Measurements from ENCODE around the gene PRKCQ.

PRKCQ gene

GRCh38 chr10:6579904-6580278 lies at the start of gene PRKCQ:
TSS of gene PRKCQ (minus strand) at chr10:6580276. CDS start at chr10:6515135, 65,141 bp downstream.
- no peak within 1 kb of the TSS for H3K9ac ChIP-seq (ENCODE audit: low read length)
- H3K36me3 ChIP-seq (ENCODE audit: insufficient read depth, low read length): no peaks in the 10 kb centered on the region
- H3K4me3 ChIP-seq (ENCODE audit: low read depth in 1 of 2, low read length in 2 of 2): peak within 1 kb of the TSS; percentile 38 to 63
- no peaks in the 10 kb centered on the region for H3K4me1 ChIP-seq (ENCODE audit: insufficient read depth, low read length)
- H3K27me3 ChIP-seq (ENCODE audit: control insufficient read depth in 1 of 2, insufficient read depth in 2 of 2, low read length in 2 of 2): peaks cover 4 to 16% of the 10 kb centered on the region in 2 donors
- H3K9me3 ChIP-seq (ENCODE audit: low read length): no peaks in the 10 kb centered on the region
- H3K27ac ChIP-seq (ENCODE audit: low read depth, low read length): no peak within 1 kb of the TSS

DNA sequence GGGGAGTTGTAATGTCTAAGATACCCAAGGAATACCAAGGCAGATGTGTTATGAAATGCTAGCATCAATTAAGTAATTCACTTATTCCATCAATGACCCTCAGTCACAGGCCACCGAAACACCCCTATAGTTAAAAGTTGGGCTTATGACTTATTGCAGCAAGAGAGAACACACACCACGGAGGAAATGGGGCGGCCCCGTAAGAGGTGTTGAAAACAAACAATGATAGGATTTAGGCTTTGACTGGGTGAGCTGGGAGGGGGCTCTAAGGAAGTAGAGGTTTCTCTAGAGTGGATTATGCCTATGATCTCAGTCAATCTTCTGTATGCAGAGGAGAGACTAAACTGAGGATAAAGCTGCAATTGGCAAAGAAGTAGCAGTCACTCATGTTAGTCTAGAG lies 45.4 kb upstream of the PRKCQ start:
- no peaks in the 10 kb centered on the region for H3K27me3 ChIP-seq (ENCODE audit: control insufficient read depth in 1 of 2, insufficient read depth in 2 of 2, low read length in 2 of 2)
- no peaks in the 10 kb centered on the region for H3K9me3 ChIP-seq (ENCODE audit: low read length)
- H3K9ac ChIP-seq (ENCODE audit: low read length): no peak overlapping the region
- H3K36me3 ChIP-seq (ENCODE audit: insufficient read depth, low read length): no peaks in the 10 kb centered on the region
- no peak overlapping the region for H3K4me3 ChIP-seq (ENCODE audit: low read depth in 1 of 2, low read length in 2 of 2)
- H3K27ac ChIP-seq (ENCODE audit: low read depth, low read length): no peak overlapping the region
- H3K4me1 ChIP-seq (ENCODE audit: insufficient read depth, low read length): no peaks in the 10 kb centered on the region

DNA sequence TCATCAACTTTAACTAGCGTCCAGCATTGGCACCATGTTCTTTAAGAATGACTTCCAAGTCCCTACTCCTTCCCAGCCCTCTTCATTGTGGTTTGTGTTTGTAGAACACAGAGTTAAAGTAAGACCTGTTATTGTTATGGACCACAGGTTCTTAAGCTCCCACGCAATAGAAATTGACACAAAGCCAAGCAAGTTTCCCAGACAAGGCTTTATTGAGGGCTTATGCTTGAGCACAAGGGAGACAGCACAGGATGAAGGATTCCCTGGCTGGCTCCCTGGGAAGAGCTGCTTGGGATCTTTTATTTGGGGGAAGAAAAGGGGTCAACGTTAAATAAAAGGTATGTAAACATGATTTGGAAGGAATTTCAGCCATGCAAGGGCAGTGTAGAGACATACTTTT lies 44.3 kb upstream of the PRKCQ start:
- no peaks in the 10 kb centered on the region for H3K27me3 ChIP-seq (ENCODE audit: control insufficient read depth in 1 of 2, insufficient read depth in 2 of 2, low read length in 2 of 2)
- H3K4me3 ChIP-seq (ENCODE audit: low read depth in 1 of 2, low read length in 2 of 2): no peak overlapping the region
- H3K27ac ChIP-seq (ENCODE audit: low read depth, low read length): no peak overlapping the region
- no peaks in the 10 kb centered on the region for H3K4me1 ChIP-seq (ENCODE audit: insufficient read depth, low read length)
- H3K9ac ChIP-seq (ENCODE audit: low read length): no peak overlapping the region
- H3K36me3 ChIP-seq (ENCODE audit: insufficient read depth, low read length): no peaks in the 10 kb centered on the region
- no peaks in the 10 kb centered on the region for H3K9me3 ChIP-seq (ENCODE audit: low read length)

DNA sequence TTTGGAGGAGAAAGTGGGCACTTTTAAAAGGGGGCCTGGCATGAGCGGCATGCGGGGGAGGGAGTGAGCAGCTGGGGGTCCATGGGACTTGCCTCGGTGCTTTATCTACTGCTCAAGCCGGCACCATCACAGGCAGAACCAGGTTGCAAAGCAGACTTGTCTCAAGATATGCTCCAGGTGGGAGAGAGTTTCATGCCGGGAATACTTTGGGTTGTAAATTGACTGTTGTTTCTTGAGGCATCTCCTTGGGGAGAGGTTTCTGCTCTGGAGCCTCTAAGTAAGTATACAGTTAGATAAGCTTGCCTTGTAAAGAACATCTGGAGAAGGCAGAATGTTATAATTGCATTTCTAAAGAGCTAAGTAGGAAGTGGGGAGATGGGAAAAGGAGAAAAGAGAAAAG lies 42.8 kb upstream of the PRKCQ start:
- no peaks in the 10 kb centered on the region for H3K4me1 ChIP-seq (ENCODE audit: insufficient read depth, low read length)
- H3K4me3 ChIP-seq (ENCODE audit: low read depth in 1 of 2, low read length in 2 of 2): no peak overlapping the region
- H3K9ac ChIP-seq (ENCODE audit: low read length): no peak overlapping the region
- no peaks in the 10 kb centered on the region for H3K9me3 ChIP-seq (ENCODE audit: low read length)
- H3K27me3 ChIP-seq (ENCODE audit: control insufficient read depth in 1 of 2, insufficient read depth in 2 of 2, low read length in 2 of 2): no peaks in the 10 kb centered on the region
- H3K27ac ChIP-seq (ENCODE audit: low read depth, low read length): no peak overlapping the region
- H3K36me3 ChIP-seq (ENCODE audit: insufficient read depth, low read length): no peaks in the 10 kb centered on the region

GRCh38 chr10:6621536-6621935 lies 41.5 kb upstream of the PRKCQ start:
- Histone ChIP-seq H3K4me3 (ENCODE audit: low read depth in 1 of 2, low read length in 2 of 2) (no peak overlapping the region), H3K4me1 (ENCODE audit: insufficient read depth, low read length) (no peaks in the 10 kb centered on the region), H3K36me3 (ENCODE audit: insufficient read depth, low read length) (no peaks in the 10 kb centered on the region), H3K27me3 (ENCODE audit: control insufficient read depth in 1 of 2, insufficient read depth in 2 of 2, low read length in 2 of 2) (no peaks in the 10 kb centered on the region), H3K9me3 (ENCODE audit: low read length) (no peaks in the 10 kb centered on the region), H3K27ac (ENCODE audit: low read depth, low read length) (no peak overlapping the region), H3K9ac (ENCODE audit: low read length) (no peak overlapping the region)

GRCh38 chr10:6619660-6620059 lies 39.6 kb upstream of the PRKCQ start:
- no peak overlapping the region for H3K9ac ChIP-seq (ENCODE audit: low read length)
- H3K36me3 ChIP-seq (ENCODE audit: insufficient read depth, low read length): no peaks in the 10 kb centered on the region
- H3K27me3 ChIP-seq (ENCODE audit: control insufficient read depth in 1 of 2, insufficient read depth in 2 of 2, low read length in 2 of 2): no peaks in the 10 kb centered on the region
- no peak overlapping the region for H3K4me3 ChIP-seq (ENCODE audit: low read depth in 1 of 2, low read length in 2 of 2)
- H3K27ac ChIP-seq (ENCODE audit: low read depth, low read length): no peak overlapping the region
- no peaks in the 10 kb centered on the region for H3K9me3 ChIP-seq (ENCODE audit: low read length)
- H3K4me1 ChIP-seq (ENCODE audit: insufficient read depth, low read length): no peaks in the 10 kb centered on the region

GRCh38 chr10:6618340-6618739 lies 38.3 kb upstream of the PRKCQ start:
- Histone ChIP-seq H3K27me3 (ENCODE audit: control insufficient read depth in 1 of 2, insufficient read depth in 2 of 2, low read length in 2 of 2) (no peaks in the 10 kb centered on the region), H3K27ac (ENCODE audit: low read depth, low read length) (no peak overlapping the region), H3K4me1 (ENCODE audit: insufficient read depth, low read length) (no peaks in the 10 kb centered on the region), H3K9ac (ENCODE audit: low read length) (no peak overlapping the region), H3K4me3 (ENCODE audit: low read depth in 1 of 2, low read length in 2 of 2) (no peak overlapping the region), H3K36me3 (ENCODE audit: insufficient read depth, low read length) (no peaks in the 10 kb centered on the region), H3K9me3 (ENCODE audit: low read length) (no peaks in the 10 kb centered on the region)

GRCh38 chr10:6617309-6618076 lies 37.4 kb upstream of the PRKCQ start:
- H3K27ac ChIP-seq (ENCODE audit: low read depth, low read length): no peak overlapping the region
- no peaks in the 10 kb centered on the region for H3K4me1 ChIP-seq (ENCODE audit: insufficient read depth, low read length)
- no peak overlapping the region for H3K4me3 ChIP-seq (ENCODE audit: low read depth in 1 of 2, low read length in 2 of 2)
- no peaks in the 10 kb centered on the region for H3K36me3 ChIP-seq (ENCODE audit: insufficient read depth, low read length)
- H3K9ac ChIP-seq (ENCODE audit: low read length): no peak overlapping the region
- H3K27me3 ChIP-seq (ENCODE audit: control insufficient read depth in 1 of 2, insufficient read depth in 2 of 2, low read length in 2 of 2): no peaks in the 10 kb centered on the region
- no peaks in the 10 kb centered on the region for H3K9me3 ChIP-seq (ENCODE audit: low read length)

DNA sequence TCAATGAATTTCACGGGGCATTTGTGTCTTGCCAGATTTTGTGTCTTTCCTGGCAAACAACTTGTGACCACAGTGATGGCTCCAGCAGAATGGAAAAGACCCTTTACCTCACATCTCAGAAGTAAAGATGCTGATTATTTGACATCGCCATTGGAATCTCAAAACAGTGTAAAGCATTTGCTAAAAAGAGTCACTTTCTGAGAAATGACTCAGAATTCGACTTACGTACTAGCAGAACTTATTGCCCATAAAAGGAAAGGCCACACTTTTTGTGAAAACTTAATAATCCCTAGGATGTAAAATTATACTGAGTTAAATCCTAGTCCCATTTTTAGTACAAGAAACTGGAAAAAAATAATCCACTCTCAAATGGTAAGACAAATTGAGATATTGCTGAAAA lies 35.9 kb upstream of the PRKCQ start:
- Histone ChIP-seq H3K36me3 (ENCODE audit: insufficient read depth, low read length) (no peaks in the 10 kb centered on the region), H3K9me3 (ENCODE audit: low read length) (no peaks in the 10 kb centered on the region), H3K27me3 (ENCODE audit: control insufficient read depth in 1 of 2, insufficient read depth in 2 of 2, low read length in 2 of 2) (no peaks in the 10 kb centered on the region), H3K4me1 (ENCODE audit: insufficient read depth, low read length) (no peaks in the 10 kb centered on the region), H3K4me3 (ENCODE audit: low read depth in 1 of 2, low read length in 2 of 2) (no peak overlapping the region), H3K27ac (ENCODE audit: low read depth, low read length) (no peak overlapping the region), H3K9ac (ENCODE audit: low read length) (no peak overlapping the region)

GRCh38 chr10:6612371-6612770 lies 32.3 kb upstream of the PRKCQ start:
- no peak overlapping the region for H3K9ac ChIP-seq (ENCODE audit: low read length)
- H3K27me3 ChIP-seq (ENCODE audit: control insufficient read depth in 1 of 2, insufficient read depth in 2 of 2, low read length in 2 of 2): no peaks in the 10 kb centered on the region
- H3K36me3 ChIP-seq (ENCODE audit: insufficient read depth, low read length): no peaks in the 10 kb centered on the region
- H3K27ac ChIP-seq (ENCODE audit: low read depth, low read length): no peak overlapping the region
- H3K4me1 ChIP-seq (ENCODE audit: insufficient read depth, low read length): no peaks in the 10 kb centered on the region
- H3K9me3 ChIP-seq (ENCODE audit: low read length): no peaks in the 10 kb centered on the region
- H3K4me3 ChIP-seq (ENCODE audit: low read depth in 1 of 2, low read length in 2 of 2): no peak overlapping the region

GRCh38 chr10:6610647-6611046 lies 30.6 kb upstream of the PRKCQ start:
- no peaks in the 10 kb centered on the region for H3K9me3 ChIP-seq (ENCODE audit: low read length)
- no peak overlapping the region for H3K27ac ChIP-seq (ENCODE audit: low read depth, low read length)
- H3K4me3 ChIP-seq (ENCODE audit: low read depth in 1 of 2, low read length in 2 of 2): no peak overlapping the region
- no peaks in the 10 kb centered on the region for H3K27me3 ChIP-seq (ENCODE audit: control insufficient read depth in 1 of 2, insufficient read depth in 2 of 2, low read length in 2 of 2)
- no peak overlapping the region for H3K9ac ChIP-seq (ENCODE audit: low read length)
- H3K36me3 ChIP-seq (ENCODE audit: insufficient read depth, low read length): no peaks in the 10 kb centered on the region
- no peaks in the 10 kb centered on the region for H3K4me1 ChIP-seq (ENCODE audit: insufficient read depth, low read length)

GRCh38 chr10:6609625-6610024 lies 29.5 kb upstream of the PRKCQ start:
- H3K9me3 ChIP-seq (ENCODE audit: low read length): no peaks in the 10 kb centered on the region
- H3K36me3 ChIP-seq (ENCODE audit: insufficient read depth, low read length): no peaks in the 10 kb centered on the region
- H3K27ac ChIP-seq (ENCODE audit: low read depth, low read length): no peak overlapping the region
- no peaks in the 10 kb centered on the region for H3K27me3 ChIP-seq (ENCODE audit: control insufficient read depth in 1 of 2, insufficient read depth in 2 of 2, low read length in 2 of 2)
- no peak overlapping the region for H3K9ac ChIP-seq (ENCODE audit: low read length)
- no peaks in the 10 kb centered on the region for H3K4me1 ChIP-seq (ENCODE audit: insufficient read depth, low read length)
- H3K4me3 ChIP-seq (ENCODE audit: low read depth in 1 of 2, low read length in 2 of 2): no peak overlapping the region
